CD8-positive, alpha-beta memory T cell (primary cell): ENCODE results near the gene POM121L12. TPM values are rescaled to one million over a fixed set of nuclear protein-coding genes. Genes with fewer than 3 reads are reported as not detected.

Experiments
- CTCF ChIA-PET: fragments of 350-600 bp; sonication (Branson Sonifier 250); formaldehyde crosslinking; loops from one replicate; lab custom pipeline; 2021; ENCODE audit warnings: antibody characterized with exemption; lab: Charles Lee
- POLR2A ChIA-PET: fragments of 350-600 bp; sonication (Branson Sonifier 250); formaldehyde crosslinking; loops from one replicate; lab custom pipeline; 2021; ENCODE audit warnings: antibody characterized with exemption; lab: Charles Lee
- DNase-seq, 5 donors: peaks; one replicate each; pipeline versions ENCODE4 v3.0.0 to v3.0.0-alpha.2; 2020 to 2022; ENCODE audit warnings: mixed read lengths in 1 of 5
- H3K27ac ChIP-seq: one replicate; pipeline ENCODE4 v1.7.0; 2013; ENCODE audit warnings: low read depth, mild to moderate bottlenecking, low read length, moderate library complexity
- H3K27me3 ChIP-seq: 2 replicates; pipeline ENCODE4 v1.7.0; 2013; ENCODE audit warnings: low read length, mild to moderate bottlenecking; ENCODE audit not compliant: insufficient read depth, poor library complexity, severe bottlenecking
- H3K36me3 ChIP-seq: 2 replicates; pipeline ENCODE4 v1.7.0; 2013; ENCODE audit warnings: mild to moderate bottlenecking, low read length, moderate library complexity; ENCODE audit not compliant: insufficient read depth
- H3K4me1 ChIP-seq: 2 replicates; pipeline ENCODE4 v1.7.0; 2013; ENCODE audit warnings: mild to moderate bottlenecking, low read length, moderate library complexity; ENCODE audit not compliant: insufficient read depth
- H3K4me3 ChIP-seq: 2 replicates; pipeline ENCODE4 v1.7.0; 2013; ENCODE audit warnings: mild to moderate bottlenecking, low read length
- H3K9me3 ChIP-seq: 2 replicates; pipeline ENCODE4 v1.7.0; 2013; ENCODE audit warnings: mild to moderate bottlenecking, low read length
- H3K27ac Mint-ChIP-seq, 8 donors: one replicate each; pipeline ENCODE4 v1.8.0; 2020 to 2021; ENCODE audit warnings: mixed read lengths in 8 of 8, mild to moderate bottlenecking in 6 of 8, inconsistent platforms in 3 of 8, moderate library complexity in 3 of 8
- H3K27me3 Mint-ChIP-seq, 2 donors: one replicate each; pipeline ENCODE4 v1.8.0; 2020 to 2021; ENCODE audit warnings: mixed read lengths in 2 of 2, mild to moderate bottlenecking in 1 of 2, moderate library complexity in 1 of 2
- H3K36me3 Mint-ChIP-seq, 3 donors: one replicate each; pipeline ENCODE4 v1.8.0; 2020 to 2021; ENCODE audit warnings: mixed read lengths in 3 of 3, inconsistent platforms in 1 of 3, mild to moderate bottlenecking in 1 of 3
- H3K4me1 Mint-ChIP-seq, 3 donors: one replicate each; pipeline ENCODE4 v1.8.0; 2020 to 2021; ENCODE audit warnings: mixed read lengths in 3 of 3, inconsistent platforms in 1 of 3, mild to moderate bottlenecking in 1 of 3
- H3K4me3 Mint-ChIP-seq, 7 donors: one replicate each; pipeline ENCODE4 v1.8.0; 2020 to 2021; ENCODE audit warnings: mixed read lengths in 7 of 7, mild to moderate bottlenecking in 6 of 7, moderate library complexity in 4 of 7, inconsistent platforms in 2 of 7
- H3K9me3 Mint-ChIP-seq, 5 donors: one replicate each; pipeline ENCODE4 v1.8.0; 2020 to 2022; ENCODE audit warnings: mixed read lengths in 5 of 5, mild to moderate bottlenecking in 3 of 5, moderate library complexity in 2 of 5, inconsistent platforms in 1 of 5
- polyA plus RNA-seq: library from polyadenylated mRNA; unstranded; fragments of 300-500 nt; fragmentation: Illumina TruSeq; gene quantifications from one replicate; pipeline ENCODE4 v1.2.3, GENCODE V29; 2021
- total RNA-seq, 2 experiments: library from RNA; stranded (reverse); gene quantifications; one replicate each; pipeline ENCODE4 v1.2.3, GENCODE V29; 2021

Gene POM121L12
- total and polyA plus RNA-seq, 3 experiments from 2014 or later: not detected

- H3K27ac Mint-ChIP-seq: no peak overlapping the region
- H3K4me1 ChIP-seq: no peaks in the 10 kb centered on the region
- no peaks in the 10 kb centered on the region for H3K36me3 ChIP-seq
- no peak overlapping the region for H3K27ac ChIP-seq
- peaks cover 0 to 2% (median 0%) of the 10 kb centered on the region in 3 donors for H3K36me3 Mint-ChIP-seq
- H3K9me3 Mint-ChIP-seq: peaks cover 14 to 37% (median 30%) of the 10 kb centered on the region in 5 donors
- no peak overlapping the region for H3K4me3 ChIP-seq
- no peak for DNase-seq
- no peaks in the 10 kb centered on the region for H3K27me3 ChIP-seq
- no peaks in the 10 kb centered on the region for H3K4me1 Mint-ChIP-seq
- H3K27me3 Mint-ChIP-seq: no peaks in the 10 kb centered on the region
- ChIA-PET CTCF (no interaction called here), POLR2A (no interaction called here)
- no peak overlapping the region for H3K4me3 Mint-ChIP-seq
- no peaks in the 10 kb centered on the region for H3K9me3 ChIP-seq
Measured at GRCh38 chr7:53013925-53014324, 21.5 kb upstream of the POM121L12 start.

DNA sequence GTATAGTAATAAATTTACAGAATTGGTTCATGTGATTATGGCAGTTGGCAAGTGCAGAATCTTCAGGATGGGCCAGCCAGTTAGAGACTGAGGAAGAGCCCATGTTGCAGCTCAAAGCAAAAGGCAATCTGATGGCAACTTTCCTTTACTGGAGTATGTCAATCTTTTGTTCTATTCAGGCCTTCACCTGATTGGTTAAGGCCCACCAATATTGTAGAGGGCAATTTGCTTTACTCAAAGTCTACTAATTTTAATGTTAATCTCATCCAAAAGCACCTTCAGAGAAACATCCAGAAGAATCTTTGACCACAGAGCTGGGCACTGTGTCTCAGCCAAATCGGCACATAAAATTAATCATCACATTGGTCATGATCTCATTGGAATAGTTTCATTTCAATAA is 20.0 kb upstream of the POM121L12 start:
- H3K4me3 Mint-ChIP-seq: no peak overlapping the region
- no peaks in the 10 kb centered on the region for H3K4me1 Mint-ChIP-seq
- Histone ChIP-seq H3K4me3 (no peak overlapping the region), H3K27ac (no peak overlapping the region), H3K27me3 (no peaks in the 10 kb centered on the region), H3K9me3 (no peaks in the 10 kb centered on the region), H3K4me1 (no peaks in the 10 kb centered on the region), H3K36me3 (no peaks in the 10 kb centered on the region)
- no peak for DNase-seq
- H3K36me3 Mint-ChIP-seq: peaks cover 0 to 2% (median 0%) of the 10 kb centered on the region in 3 donors
- no peaks in the 10 kb centered on the region for H3K27me3 Mint-ChIP-seq
- H3K9me3 Mint-ChIP-seq: peaks cover 10 to 35% (median 24%) of the 10 kb centered on the region in 5 donors
- no peak overlapping the region for H3K27ac Mint-ChIP-seq
- POLR2A ChIA-PET: no interaction called here
- CTCF ChIA-PET: no interaction called here

- H3K36me3 ChIP-seq: no peaks in the 10 kb centered on the region
- H3K27me3 Mint-ChIP-seq: no peaks in the 10 kb centered on the region
- no peaks in the 10 kb centered on the region for H3K4me1 ChIP-seq
- no peaks in the 10 kb centered on the region for H3K36me3 Mint-ChIP-seq
- no peaks in the 10 kb centered on the region for H3K4me1 Mint-ChIP-seq
- no peak overlapping the region for H3K27ac Mint-ChIP-seq
- H3K27me3 ChIP-seq: no peaks in the 10 kb centered on the region
- H3K4me3 Mint-ChIP-seq: no peak overlapping the region
- no peak overlapping the region for H3K27ac ChIP-seq
- H3K9me3 ChIP-seq: no peaks in the 10 kb centered on the region
- POLR2A ChIA-PET: no interaction called here
- DNase-seq: no peak
- H3K4me3 ChIP-seq: no peak overlapping the region
- CTCF ChIA-PET: no interaction called here
- H3K9me3 Mint-ChIP-seq: peaks cover under 1 to 19% (median 6%) of the 10 kb centered on the region in 5 donors
Measured at GRCh38 chr7:53022893-53023292, 12.5 kb upstream of the POM121L12 start.

- H3K4me3 ChIP-seq: no peak overlapping the region
- ChIA-PET CTCF (no interaction called here), POLR2A (no interaction called here)
- H3K27me3 ChIP-seq: no peaks in the 10 kb centered on the region
- H3K4me1 Mint-ChIP-seq: no peaks in the 10 kb centered on the region
- H3K27me3 Mint-ChIP-seq: no peaks in the 10 kb centered on the region
- H3K4me1 ChIP-seq: no peaks in the 10 kb centered on the region
- no peak overlapping the region for H3K27ac Mint-ChIP-seq
- DNase-seq: no peak
- no peaks in the 10 kb centered on the region for H3K36me3 Mint-ChIP-seq
- no peaks in the 10 kb centered on the region for H3K9me3 ChIP-seq
- no peaks in the 10 kb centered on the region for H3K36me3 ChIP-seq
- no peak overlapping the region for H3K27ac ChIP-seq
- no peak overlapping the region for H3K4me3 Mint-ChIP-seq
- peaks cover 7 to 43% (median 16%) of the 10 kb centered on the region in 5 donors for H3K9me3 Mint-ChIP-seq
Measured at GRCh38 chr7:53048638-53049037, 13.2 kb downstream of the POM121L12 start.

- Histone ChIP-seq H3K4me1 (no peaks in the 10 kb centered on the region), H3K27ac (no peak overlapping the region), H3K4me3 (no peak overlapping the region), H3K27me3 (no peaks in the 10 kb centered on the region), H3K9me3 (no peaks in the 10 kb centered on the region), H3K36me3 (no peaks in the 10 kb centered on the region)
- H3K4me3 Mint-ChIP-seq: no peak overlapping the region
- POLR2A ChIA-PET: no interaction called here
- CTCF ChIA-PET: no interaction called here
- H3K27ac Mint-ChIP-seq: no peak overlapping the region
- no peak for DNase-seq
- H3K4me1 Mint-ChIP-seq: no peaks in the 10 kb centered on the region
- no peaks in the 10 kb centered on the region for H3K27me3 Mint-ChIP-seq
- peaks cover 7 to 47% (median 19%) of the 10 kb centered on the region in 5 donors for H3K9me3 Mint-ChIP-seq
- no peaks in the 10 kb centered on the region for H3K36me3 Mint-ChIP-seq
Measured at GRCh38 chr7:53050433-53050832, 15.0 kb downstream of the POM121L12 start.

DNA sequence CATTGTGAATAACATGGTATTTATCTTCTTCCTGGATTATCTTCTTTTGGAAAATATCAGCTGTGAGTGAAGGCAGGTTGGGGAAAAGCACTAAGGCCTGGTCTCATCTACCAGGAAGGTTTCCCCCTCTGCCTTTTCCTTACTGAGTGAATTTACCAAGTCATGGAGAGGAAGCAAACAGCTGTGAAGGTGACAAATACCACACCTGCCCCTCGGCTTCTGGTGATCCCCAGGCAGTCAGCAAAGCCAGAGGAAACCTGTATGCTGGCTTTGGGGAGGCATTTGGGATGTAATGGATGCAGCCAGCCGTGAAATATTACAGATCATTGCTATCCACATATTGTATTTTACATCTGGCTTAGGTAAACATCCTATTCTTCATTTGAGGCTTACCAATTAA is 24.2 kb downstream of the POM121L12 start:
- H3K9me3 Mint-ChIP-seq: peaks cover 18 to 39% (median 37%) of the 10 kb centered on the region in 5 donors
- no peaks in the 10 kb centered on the region for H3K4me1 Mint-ChIP-seq
- Histone ChIP-seq H3K27ac (no peak overlapping the region), H3K4me3 (no peak overlapping the region), H3K9me3 (peaks cover 4% of the 10 kb centered on the region), H3K36me3 (no peaks in the 10 kb centered on the region), H3K4me1 (no peaks in the 10 kb centered on the region), H3K27me3 (no peaks in the 10 kb centered on the region)
- no peak overlapping the region for H3K27ac Mint-ChIP-seq
- POLR2A ChIA-PET: no interaction called here
- no peak for DNase-seq
- no peaks in the 10 kb centered on the region for H3K36me3 Mint-ChIP-seq
- H3K27me3 Mint-ChIP-seq: no peaks in the 10 kb centered on the region
- CTCF ChIA-PET: no interaction called here
- H3K4me3 Mint-ChIP-seq: no peak overlapping the region

GRCh38 chr7:53060066-53060465 is 24.6 kb downstream of the POM121L12 start:
- no peak for DNase-seq
- H3K4me3 ChIP-seq: no peak overlapping the region
- ChIA-PET POLR2A (no interaction called here), CTCF (no interaction called here)
- Mint-ChIP-seq H3K27ac (no peak overlapping the region), H3K4me1 (no peaks in the 10 kb centered on the region), H3K27me3 (no peaks in the 10 kb centered on the region), H3K4me3 (no peak overlapping the region), H3K36me3 (no peaks in the 10 kb centered on the region), H3K9me3 (peaks cover 18 to 39% (median 35%) of the 10 kb centered on the region in 5 donors)
- no peaks in the 10 kb centered on the region for H3K27me3 ChIP-seq
- no peaks in the 10 kb centered on the region for H3K36me3 ChIP-seq
- H3K27ac ChIP-seq: no peak overlapping the region
- no peaks in the 10 kb centered on the region for H3K4me1 ChIP-seq
- peaks cover 4% of the 10 kb centered on the region for H3K9me3 ChIP-seq

GRCh38 chr7:53062796-53063195 is 27.4 kb downstream of the POM121L12 start:
- Mint-ChIP-seq H3K4me3 (no peak overlapping the region), H3K36me3 (no peaks in the 10 kb centered on the region), H3K9me3 (peaks cover 18 to 41% (median 36%) of the 10 kb centered on the region in 5 donors), H3K27me3 (no peaks in the 10 kb centered on the region), H3K4me1 (no peaks in the 10 kb centered on the region), H3K27ac (no peak overlapping the region)
- no peak for DNase-seq
- Histone ChIP-seq H3K4me3 (no peak overlapping the region), H3K4me1 (no peaks in the 10 kb centered on the region), H3K36me3 (no peaks in the 10 kb centered on the region), H3K27me3 (no peaks in the 10 kb centered on the region), H3K27ac (no peak overlapping the region), H3K9me3 (peaks cover 4% of the 10 kb centered on the region)
- POLR2A ChIA-PET: no interaction called here
- CTCF ChIA-PET: no interaction called here

DNA sequence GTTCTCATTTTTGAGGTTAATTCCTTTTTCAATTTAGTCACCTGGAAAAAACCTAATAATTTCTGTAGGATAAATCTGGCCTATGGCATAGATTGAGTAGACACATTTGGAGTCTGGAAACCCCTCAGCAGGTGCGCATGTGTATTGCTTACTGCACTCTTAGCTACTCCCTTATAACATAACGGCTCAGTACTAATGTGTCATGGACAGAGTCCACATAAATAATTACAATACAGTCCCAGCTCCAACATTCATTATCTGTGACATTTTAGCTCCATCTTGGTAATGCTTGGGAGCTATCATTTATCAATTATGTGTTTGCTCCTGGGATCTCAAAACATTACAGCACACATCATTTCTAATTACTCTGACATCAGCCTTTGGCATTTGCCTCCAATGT is 33.2 kb downstream of the POM121L12 start:
- no peak overlapping the region for H3K27ac Mint-ChIP-seq
- no peak overlapping the region for H3K4me3 Mint-ChIP-seq
- Histone ChIP-seq H3K9me3 (no peaks in the 10 kb centered on the region), H3K4me3 (no peak overlapping the region), H3K27me3 (no peaks in the 10 kb centered on the region), H3K36me3 (no peaks in the 10 kb centered on the region), H3K27ac (no peak overlapping the region), H3K4me1 (no peaks in the 10 kb centered on the region)
- H3K9me3 Mint-ChIP-seq: peaks cover 6 to 49% (median 21%) of the 10 kb centered on the region in 5 donors
- H3K27me3 Mint-ChIP-seq: no peaks in the 10 kb centered on the region
- POLR2A ChIA-PET: no interaction called here
- H3K4me1 Mint-ChIP-seq: no peaks in the 10 kb centered on the region
- H3K36me3 Mint-ChIP-seq: no peaks in the 10 kb centered on the region
- DNase-seq: no peak
- CTCF ChIA-PET: no interaction called here
